ENCODE data around the gene MRPL12.

- TF ChIP-seq CTCF (IDR thresholded peaks at IDR 0.05) (no peak), POLR2A (IDR thresholded peaks at IDR 0.05) (no peak), EP300 (IDR thresholded peaks at IDR 0.05; ENCODE audit: low read depth) (no peak)
Observed at GRCh38 chr17:81676906-81677305, 26.3 kb upstream of the MRPL12 start.
